GM19043 (cell line): Measurements from ENCODE around the gene PLCB4.

Source experiments
- ATAC-seq: cut with Tn5 transposase; IDR thresholded peaks from one replicate; pipeline ENCODE4 v1.9.1; 2021; ENCODE audit warnings: low read depth; ENCODE audit not compliant: unreplicated experiment

PLCB4 gene

DNA sequence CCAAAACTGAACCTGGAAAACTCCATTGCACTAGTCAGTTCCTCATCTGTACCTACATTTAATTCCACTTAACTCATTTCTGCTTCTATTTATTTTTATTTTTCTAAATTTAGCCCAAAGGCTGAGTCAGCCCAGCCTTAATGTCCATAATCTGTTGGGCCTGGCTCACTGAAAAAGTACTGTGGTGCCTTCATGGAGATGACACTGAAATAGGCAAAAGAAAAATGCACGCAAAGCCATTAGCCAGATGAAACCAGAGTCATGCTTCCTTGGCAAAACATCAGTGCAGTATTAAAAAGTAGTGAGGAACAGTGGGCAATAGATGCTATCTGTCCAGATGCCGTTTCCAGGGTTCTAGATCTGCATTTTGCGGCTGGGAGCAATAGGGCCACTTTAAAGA, 14.7 kb upstream of the PLCB4 start:
- ATAC-seq: no peak

DNA sequence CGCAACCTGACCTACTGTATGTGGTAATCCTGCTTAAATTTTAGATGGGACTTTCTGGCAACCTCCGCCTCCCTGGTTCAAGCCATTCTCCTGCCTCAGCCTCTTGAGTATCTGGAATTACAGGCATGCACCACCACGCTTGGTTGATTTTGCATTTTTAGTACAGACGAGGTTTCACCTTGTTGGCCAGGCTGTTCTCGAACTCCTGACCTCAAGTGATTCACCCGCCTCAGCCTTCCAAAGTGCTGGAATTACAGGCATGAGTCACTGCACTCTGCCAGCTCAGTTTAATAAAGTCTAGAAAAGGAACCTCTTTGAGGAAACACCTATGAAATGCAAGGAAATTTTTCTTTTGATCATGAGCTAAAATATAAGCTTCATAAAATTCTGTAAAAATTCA, 9.0 kb upstream of the PLCB4 start:
- no peak for ATAC-seq

DNA sequence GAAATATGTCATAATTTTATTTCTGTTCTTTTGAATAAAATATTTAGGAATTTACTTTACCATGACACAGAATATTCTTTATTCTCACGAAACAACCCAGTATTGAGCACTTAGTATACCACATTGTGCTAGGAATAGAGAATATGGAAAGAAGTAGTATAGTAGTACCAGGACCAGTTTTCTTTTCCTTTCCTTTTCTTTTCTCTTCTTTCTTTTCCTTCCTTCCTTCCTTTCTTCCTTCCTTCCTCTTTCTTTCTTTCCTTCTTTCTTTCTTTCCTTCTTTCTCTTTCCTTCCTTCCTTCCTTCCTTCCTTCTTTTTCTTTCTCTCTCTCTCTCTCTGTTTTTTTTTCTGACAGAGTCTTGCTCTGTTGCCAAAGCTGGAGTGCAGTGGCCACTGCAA, 7.5 kb upstream of the PLCB4 start:
- ATAC-seq: no peak

DNA sequence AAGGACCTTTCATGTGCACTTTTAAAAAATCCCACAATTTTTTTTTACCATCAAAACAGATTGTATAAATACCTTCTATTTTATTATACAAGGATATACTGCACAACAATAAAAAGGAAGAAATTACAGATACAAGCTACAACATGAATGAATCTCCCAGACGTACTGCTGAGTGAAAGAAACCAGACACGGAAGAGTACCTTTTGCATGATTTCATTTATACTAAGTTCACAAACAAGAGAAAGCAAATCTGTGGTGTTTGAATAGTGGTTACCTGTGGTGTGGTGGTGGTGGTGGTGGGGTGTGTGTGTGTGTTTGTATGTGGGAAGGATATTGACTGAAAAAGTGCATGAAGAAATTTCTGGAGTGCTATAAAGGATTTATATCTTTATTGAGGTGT, 6.8 kb upstream of the PLCB4 start:
- ATAC-seq: no peak

DNA sequence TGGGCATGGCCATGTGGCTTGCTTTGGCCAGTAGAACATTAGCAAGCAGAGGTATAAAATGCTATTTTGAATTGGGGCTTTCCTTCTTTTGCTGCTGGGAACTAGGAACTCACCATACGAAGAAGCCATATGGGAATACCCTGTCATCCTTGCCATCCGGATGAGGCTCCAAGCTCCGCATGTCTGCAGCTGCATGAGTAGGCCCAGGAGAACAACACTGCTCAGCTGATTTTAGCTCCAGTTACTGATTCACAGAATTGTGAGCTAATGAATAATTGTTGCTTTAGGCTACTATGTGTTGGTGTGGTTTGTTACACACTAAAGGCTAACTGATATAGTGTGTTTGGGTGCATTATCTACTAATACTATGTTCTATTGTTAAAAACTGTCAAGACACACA, 2.7 kb upstream of the PLCB4 start:
- ATAC-seq: no peak

DNA sequence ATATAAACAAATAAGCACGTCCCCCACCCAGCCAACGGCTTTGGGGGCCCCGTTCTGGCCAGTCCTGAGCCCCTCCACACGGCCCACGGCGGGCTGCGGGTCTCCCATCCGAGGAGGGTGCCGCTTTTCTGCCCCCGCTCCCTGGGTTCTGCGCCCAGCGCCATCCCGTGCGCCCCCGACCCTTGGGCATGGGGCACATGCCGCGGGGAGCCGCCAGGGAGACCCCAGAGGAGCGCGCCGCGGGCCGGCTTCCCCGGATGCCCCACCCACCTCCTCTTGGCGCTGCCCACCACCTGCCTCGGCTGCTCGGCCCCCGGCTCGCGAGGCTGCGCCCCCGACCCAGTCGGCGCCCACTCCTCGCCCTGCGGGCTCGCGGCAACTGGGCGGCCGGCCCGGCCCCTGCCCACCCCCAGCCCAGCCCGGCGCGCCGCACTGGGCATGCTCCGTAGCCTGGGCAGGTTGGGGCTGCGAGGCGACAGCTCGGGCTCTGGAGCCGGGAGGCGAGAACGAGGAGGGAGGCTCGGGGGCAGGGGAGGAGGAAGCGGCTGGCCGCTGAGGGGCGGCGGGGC, 570 bp upstream of the PLCB4 start:
- no peak for ATAC-seq

DNA sequence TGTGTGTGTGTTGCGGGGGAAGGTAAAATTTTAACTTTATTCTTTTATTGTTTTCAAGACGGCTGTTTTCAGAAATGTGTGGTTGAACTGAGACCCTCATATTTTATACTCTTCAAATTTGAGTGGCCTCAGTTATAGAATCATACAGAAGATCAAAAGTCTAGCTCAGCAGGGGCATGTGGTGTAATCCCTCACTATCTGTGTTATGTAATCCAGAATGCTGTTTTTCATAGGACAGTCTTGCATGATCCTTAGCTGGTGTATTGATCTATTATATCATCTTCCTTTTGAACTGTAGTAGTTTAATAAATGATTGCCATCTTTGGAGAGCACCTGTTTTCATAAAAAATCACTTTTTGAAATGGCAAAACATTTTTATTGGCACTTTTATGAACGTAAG, 1.4 kb downstream of the PLCB4 start:
- no peak for ATAC-seq

DNA sequence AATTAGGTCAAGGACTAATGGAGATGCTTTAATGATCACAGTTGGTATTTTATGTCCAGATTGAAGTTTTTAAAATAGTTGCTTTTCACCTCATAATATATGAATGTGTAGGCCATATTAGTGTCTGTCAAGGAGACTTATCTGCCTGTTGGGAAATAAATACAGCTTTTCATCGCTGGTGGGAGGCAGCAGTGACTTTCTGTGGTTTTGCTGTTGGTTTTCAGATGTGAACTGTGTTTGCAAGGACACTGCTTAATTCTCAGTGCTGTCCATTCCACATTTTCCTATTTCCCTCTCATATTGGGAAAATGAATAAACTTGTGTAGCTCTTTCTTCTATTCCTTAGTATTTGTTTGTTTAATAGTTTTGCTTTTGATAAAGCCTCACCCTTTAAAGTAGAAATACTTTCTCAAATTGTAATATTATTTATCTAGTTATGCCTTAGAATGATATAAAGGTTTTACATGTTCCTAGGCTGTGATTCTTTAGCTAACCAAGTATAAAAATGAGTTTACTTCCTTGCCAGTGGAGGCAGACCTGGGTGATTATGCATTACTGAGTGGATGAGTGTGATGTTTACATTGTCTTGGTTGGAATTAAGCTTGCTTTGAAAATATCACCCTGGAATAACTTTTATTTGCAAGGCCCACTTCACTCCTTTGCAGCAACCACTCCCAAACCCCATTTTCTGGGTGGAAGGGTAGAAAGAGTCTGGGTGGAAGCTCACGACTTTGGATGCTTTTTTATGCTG, 3.3 kb downstream of the PLCB4 start:
- no peak for ATAC-seq

DNA sequence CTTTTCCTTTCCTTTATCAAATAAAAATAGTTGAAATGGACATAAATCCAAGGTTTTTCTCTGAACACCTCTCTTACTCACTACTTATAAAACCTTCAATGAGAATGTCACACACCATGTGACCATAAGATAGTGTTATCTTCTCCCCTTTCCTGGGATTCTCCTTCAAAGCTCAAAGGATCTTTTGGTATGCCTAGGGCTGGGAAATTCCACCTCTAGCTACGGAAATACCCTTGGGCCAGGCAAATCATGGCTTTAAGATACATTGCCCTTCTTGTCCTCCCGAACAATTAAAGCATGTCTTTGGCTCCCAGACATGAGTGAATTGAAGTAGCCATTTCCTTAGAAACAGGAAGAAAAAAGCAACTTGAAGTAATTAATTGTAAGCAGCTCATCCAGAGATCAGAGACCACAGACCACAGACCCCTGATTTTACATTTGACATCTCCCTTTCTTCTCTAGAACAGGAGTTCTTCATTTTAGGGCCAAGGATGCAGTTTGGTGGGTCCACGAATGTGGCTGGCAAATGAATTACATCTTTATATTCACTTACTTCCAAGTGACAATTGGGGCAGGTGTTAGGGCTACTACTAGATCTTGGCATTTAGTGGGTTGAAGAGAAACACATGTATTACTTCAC, 4.1 kb downstream of the PLCB4 start:
- no peak for ATAC-seq

DNA sequence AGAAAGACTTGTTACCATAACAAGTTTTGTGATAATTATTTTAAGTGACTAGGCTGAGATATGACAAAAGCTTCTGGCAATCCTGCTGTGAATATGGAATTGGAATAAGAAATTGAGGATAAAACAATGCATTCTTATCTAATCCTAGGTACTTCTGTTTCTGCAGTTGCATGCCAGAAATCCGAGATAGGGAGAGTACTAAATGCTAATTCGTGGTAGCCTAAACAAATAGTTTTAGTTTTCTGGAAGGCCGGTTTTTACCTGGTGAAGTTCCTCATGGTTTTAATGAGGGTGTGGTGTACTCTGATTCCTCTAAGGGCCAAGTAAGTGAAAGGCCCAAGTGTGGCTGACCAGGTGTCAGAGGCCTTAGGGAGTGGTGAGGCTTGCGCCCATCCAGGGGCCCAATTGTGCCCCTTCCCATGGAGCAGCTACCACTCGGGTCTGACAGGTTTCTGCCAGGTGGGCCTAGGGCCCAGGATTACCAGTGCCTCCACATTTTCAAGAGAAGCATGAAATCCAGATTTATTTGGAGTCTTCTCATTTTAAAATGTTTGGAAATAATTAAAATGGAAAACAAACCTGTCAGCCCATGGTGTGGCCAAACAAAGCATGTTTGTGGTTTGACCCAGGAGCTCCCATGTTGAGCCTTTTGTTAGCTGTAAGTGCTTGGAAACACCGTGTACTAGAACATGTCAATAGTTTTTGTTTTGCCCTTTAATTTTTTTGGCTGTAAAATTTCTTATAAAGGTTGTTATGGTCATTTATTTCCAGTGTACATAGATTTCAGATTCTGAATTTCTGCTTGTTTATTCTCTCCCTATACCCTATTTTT, 6.6 kb downstream of the PLCB4 start:
- ATAC-seq: no peak

DNA sequence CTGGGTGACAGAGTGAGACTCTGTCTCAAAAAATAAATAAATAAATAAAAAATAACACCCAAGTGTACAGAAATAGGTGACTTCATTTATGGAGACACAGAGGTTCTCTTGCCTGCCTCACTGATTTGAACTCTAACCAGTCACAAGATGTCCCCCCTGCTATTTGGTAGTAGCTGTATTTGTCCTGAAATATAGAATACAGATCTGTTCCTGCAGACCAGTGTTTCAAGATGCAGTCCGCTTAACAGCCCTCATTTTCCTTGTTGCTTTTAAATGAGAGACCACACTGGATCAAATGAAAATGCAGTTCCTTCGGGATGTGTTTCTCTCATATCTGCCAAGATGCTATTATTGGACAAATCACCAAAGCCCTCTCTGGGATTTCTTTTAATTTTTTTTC, 7.6 kb downstream of the PLCB4 start:
- no peak for ATAC-seq

DNA sequence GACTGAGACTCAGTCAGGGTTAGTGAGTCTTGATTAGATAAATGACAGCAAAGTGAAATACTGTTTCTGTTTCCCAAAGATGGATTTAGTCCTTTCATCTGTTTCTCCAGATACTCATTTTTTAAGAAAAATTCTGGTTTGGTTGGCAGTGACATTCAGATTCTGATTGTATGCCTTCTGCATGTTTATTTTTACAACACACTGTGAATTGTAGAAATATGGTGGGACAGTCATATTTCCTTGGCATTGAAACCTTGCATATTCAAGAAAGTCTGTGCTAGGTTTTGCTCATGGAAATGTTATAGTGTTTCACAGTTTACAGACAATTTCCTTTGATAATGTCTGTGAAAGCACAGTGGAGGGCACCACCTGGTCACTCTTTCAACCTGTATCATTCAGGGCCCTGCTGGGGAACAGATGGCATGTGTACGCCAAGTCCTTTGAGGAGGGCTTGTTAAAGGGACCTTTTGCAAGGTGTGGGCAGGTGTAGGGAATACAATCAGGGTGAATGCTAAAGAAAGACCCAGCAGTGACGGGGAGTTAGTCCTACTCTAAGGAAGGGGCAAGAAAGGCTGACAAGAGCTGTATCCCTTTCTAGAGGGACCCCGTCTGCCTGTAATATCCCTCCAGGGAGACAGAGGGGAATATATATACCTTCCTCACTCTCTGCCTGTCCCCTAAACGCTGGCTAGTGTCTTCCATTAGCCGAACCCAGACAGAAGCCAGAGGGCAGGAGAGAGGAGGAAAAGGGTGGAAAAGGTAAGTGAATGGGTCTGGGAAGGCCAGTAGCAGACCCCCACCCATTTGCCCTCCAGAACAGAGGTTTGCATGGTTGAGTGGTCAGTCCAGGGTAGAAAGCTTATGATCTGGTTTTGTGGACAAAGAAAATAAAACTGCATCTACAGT, 10.2 kb downstream of the PLCB4 start:
- no peak for ATAC-seq

DNA sequence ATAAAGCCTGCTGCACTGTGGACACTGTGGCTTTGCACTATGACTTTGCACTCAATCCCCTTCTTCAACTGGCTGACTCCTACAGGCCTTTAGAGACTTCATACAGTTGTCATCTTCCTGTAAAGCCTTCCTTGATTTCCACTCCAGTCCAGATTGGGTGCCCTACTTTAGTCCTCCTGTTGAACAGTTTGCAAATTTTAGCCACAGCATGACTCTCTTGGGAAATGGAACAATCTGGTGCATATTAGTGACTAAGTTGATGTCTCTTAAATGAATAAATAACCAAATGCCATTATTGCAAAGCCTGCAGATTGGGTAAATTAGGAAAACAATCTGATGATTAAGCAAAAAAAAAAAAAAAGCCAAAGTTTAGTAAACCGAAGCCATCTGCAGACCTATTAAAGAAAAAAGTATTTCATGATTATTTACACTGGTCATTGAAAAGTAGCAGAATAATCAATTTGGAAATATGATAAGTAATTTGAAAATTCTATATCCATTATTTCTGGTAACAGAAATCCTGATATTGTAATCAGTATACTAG, 12.6 kb downstream of the PLCB4 start:
- no peak for ATAC-seq

DNA sequence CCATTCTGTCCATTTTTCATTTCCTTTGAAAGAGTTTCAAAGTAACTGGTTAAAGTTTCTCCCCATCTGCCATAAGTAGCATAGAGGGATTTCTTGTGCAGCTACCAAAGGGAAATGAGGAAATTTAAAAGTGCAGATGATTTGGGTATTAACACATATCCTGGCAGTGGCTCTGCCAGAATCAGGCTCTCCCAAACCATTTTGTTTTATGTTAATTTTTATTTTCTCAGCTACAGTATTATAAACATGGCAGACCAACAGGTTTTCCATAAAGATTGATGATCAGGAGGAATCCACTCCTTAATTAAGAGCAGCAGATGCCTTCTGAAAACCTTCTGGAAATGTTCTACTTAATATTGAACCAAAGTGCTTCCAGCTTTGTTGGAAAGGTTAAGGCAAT, 13.9 kb downstream of the PLCB4 start:
- ATAC-seq: no peak

DNA sequence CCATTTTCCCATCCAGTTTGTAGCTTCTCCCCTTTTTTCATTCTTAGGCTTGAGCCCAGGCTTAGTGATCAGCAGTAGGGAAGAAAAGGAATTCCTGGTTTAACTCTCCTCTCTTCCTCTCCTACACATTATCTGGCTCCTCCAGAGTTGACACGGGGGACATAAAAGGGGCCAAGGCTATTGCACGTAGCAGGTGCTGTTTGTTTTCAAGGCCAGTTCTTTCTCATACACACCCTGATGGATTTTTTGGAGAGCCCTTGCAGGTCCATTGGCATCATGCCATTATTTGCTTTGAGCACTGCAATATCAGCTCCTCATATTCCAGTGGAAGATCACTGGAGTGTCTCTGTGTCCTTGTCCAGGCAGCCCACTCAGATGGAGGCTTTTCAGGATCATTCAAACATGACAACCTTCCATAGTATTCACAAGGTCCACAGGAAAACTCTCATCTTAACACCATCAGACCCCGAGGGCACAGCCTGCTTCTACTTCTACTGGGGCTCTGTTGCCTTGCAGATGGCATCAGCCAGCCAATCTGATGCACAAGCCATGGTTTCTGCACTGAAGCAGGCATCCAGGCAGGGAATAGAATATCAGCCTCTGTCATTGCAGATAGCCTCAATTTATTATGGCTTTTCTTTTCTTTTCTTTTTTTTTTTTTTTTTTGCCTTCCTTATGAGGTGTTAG, 18.8 kb downstream of the PLCB4 start:
- ATAC-seq: no peak

DNA sequence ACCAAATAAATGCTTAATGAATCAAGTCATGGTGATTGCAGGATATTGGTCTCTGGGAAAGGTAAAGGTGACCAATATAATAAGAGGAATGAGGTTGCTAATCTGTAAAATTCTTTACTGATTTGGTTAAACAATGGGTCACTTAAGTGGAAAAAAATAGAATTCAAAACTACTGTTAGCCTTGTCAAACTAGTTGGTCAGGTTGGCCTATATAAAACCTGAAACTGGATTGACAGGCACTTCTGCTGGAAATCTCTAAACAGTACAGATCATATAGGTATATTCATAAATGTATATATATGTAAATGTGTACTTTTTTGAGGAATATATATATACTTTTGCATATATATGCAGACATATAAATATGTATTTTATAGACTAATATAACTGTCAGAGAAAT, 19.7 kb downstream of the PLCB4 start:
- no peak for ATAC-seq

DNA sequence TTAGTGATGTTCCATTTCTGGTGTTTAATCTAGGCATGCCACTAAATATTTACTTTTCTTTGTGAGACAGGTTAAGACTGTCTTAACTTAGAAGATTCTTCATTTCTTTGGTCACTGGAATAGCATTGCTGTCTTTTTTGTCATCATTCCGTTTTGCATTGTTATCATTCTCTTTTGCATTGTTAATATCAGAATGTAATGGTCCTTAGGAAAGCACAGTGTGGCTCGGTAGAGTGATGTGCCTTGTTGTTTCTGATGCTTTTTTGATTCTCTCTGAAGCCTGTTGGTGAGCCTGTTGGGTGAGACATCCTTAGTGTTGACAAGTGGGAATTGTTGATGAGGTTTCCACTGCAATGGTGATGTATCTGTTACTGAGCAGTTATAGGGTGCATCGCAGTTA, 23.2 kb downstream of the PLCB4 start:
- no peak for ATAC-seq

DNA sequence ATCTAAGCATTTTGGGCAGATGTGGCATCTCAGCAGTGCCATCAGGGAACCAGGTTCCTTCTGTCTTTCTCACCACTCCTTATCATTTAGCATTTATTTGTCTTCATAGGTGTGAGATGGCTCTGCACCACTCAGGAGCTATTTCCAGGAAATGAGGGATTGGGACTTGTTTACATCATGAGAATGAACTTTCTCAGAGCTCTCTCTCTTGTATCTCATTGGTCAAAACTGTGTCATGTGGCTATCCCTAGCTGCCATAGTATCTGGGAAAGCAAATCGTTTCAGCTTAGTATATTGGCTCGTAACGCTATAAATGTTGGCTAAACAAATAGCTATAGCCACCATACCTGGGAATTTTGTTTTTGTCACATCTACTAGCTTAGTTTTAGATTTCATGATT, 23.8 kb downstream of the PLCB4 start:
- no peak for ATAC-seq

DNA sequence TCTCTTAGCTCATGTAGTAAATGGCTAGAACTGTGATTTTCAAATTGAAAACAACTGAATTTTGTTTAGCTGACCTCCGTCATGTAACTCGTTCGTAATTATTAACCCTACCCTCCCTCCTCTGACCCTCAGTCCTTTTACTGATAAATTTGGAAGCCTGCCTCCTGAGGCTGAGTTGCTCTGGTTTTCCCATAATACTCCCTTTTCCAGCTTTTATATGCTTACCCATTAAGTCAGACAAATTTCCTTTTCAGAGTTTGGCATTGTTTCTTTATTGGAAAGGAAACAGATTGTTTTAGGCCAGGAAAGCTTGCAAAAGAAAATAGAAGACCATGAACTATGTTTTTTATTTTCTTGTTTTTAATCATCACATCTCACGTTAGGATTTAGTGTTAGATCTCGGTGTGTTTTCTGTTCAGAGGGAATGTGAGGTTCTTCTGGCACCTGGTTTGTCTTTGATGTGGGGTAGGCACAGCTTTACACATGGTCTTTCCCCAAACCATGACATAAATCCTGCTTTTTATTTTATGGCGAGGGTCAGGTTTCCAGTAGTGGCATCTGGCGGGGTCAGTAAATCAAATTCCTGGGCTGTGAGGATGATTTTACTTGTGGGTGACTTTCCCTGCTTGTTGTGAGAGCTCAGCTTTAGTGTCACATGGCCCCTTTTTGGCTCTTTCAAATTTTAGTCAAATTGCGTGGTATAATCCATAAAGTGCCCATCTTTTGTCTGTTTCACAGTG, 24.5 kb downstream of the PLCB4 start:
- ATAC-seq: no peak
